ENCODE data around the gene ADCK2. TPM values are rescaled to one million over a fixed set of nuclear protein-coding genes. Genes with fewer than 3 reads are reported as not detected.

Gene ADCK2
- total and polyA plus RNA-seq, 4 donors: 10.4 to 27.0 (median 13.7) TPM

DNA sequence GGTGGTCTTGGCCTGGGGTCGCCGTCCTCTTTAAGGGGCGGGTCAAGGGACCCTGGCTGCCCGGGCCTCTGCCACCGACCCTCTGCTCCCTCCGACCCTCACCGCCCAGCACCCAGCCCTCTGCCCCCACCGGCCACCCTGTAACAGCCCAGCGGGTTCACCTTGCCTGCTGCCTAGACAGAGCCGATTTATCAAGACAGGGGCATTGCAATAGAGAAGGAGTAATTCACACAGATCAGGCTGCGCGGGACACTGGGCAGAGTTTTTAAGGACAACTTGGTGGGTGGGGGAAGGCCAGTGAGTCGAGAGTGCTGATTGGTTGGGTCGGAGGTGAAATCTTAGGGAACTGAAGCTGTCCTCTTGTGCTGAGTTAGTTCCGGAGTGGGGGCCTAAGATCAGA lies 779 bp upstream of the ADCK2 start:
- no peaks in the 10 kb centered on the region for H3K27me3 ChIP-seq (ENCODE audit: control insufficient read depth in 3 of 3, insufficient read depth in 3 of 3, low read length in 2 of 3)
- no peak overlapping the region for H3K27ac ChIP-seq (ENCODE audit: low read depth in 1 of 2, low read length in 1 of 2)
- H3K9ac ChIP-seq (ENCODE audit: insufficient read depth in 1 of 2, low read length in 2 of 2): no peak overlapping the region
- H3K9me3 ChIP-seq (ENCODE audit: control insufficient read depth in 4 of 4, insufficient read depth in 3 of 4, low read length in 3 of 4): no peaks in the 10 kb centered on the region
- H3K4me3 ChIP-seq: no peak overlapping the region
- H3K36me3 ChIP-seq (ENCODE audit: control insufficient read depth in 4 of 4, insufficient read depth in 4 of 4, low read length in 4 of 4): no peaks in the 10 kb centered on the region
- no peak for ATAC-seq (ENCODE audit: insufficient read depth, low FRiP score)
- 77 to 85% methylated on average over 15 of the region's 15 CpGs for WGBS, 2 donors
- TF ChIP-seq, protein P1, sequence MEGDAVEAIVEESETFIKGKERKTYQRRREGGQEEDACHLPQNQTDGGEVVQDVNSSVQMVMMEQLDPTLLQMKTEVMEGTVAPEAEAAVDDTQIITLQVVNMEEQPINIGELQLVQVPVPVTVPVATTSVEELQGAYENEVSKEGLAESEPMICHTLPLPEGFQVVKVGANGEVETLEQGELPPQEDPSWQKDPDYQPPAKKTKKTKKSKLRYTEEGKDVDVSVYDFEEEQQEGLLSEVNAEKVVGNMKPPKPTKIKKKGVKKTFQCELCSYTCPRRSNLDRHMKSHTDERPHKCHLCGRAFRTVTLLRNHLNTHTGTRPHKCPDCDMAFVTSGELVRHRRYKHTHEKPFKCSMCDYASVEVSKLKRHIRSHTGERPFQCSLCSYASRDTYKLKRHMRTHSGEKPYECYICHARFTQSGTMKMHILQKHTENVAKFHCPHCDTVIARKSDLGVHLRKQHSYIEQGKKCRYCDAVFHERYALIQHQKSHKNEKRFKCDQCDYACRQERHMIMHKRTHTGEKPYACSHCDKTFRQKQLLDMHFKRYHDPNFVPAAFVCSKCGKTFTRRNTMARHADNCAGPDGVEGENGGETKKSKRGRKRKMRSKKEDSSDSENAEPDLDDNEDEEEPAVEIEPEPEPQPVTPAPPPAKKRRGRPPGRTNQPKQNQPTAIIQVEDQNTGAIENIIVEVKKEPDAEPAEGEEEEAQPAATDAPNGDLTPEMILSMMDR (IDR thresholded peaks at IDR 0.05; ENCODE audit: control extremely low read depth, extremely low read depth): no peak
- H3K4me1 ChIP-seq (ENCODE audit: control insufficient read depth in 5 of 5, insufficient read depth in 5 of 5, low read length in 5 of 5): peaks cover 0 to 10% (median 3%) of the 10 kb centered on the region in 5 donors
- DNase-seq: no peak

DNA sequence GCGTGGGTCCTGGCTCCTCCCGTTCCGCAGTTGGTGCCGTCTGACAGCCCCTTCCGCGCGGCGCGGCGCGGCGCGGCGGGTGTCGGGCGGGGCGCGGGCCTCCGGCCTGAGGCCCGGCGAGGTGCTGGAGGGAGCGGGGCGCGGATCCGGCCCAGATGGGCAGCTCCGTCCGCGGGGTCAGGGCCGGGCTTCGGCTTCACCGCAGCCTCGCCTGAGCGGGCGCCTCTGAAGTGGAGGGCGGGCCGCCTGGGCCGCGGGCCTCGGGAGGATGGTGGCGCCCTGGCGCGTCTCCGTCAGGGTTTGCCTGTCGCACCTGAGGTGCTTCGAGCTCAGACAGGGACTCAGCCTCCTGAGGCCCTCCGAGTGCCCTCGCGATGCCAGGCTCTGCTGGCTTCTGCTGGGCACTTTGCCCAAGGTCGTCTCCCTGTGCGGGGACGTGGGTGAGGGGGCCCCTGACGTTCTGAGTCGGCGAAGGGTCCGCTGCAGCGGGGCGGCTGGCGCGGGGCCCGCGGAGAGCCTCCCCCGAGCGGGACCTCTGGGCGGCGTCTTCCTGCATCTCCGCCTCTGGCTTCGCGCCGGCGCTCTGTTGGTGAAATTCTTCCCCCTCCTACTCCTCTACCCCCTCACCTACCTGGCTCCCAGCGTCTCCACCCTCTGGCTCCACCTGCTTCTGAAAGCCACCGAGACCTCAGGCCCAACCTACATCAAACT lies 473 bp downstream of the ADCK2 start:
- 0% methylated on average over 43 to 72 of the region's 72 CpGs for WGBS, 2 donors
- ATAC-seq (ENCODE audit: insufficient read depth, low FRiP score) (peak; percentile 51), DNase-seq (peak; percentile 42 to 69 (median 57))
- Histone ChIP-seq H3K4me3 (peak overlapping the region; percentile 80), H3K9ac (ENCODE audit: insufficient read depth in 1 of 2, low read length in 2 of 2) (peak overlapping the region in 1 of 2 donors; percentile 21), H3K4me1 (ENCODE audit: control insufficient read depth in 5 of 5, insufficient read depth in 5 of 5, low read length in 5 of 5) (peaks cover 0 to 10% (median 3%) of the 10 kb centered on the region in 5 donors), H3K36me3 (ENCODE audit: control insufficient read depth in 4 of 4, insufficient read depth in 4 of 4, low read length in 4 of 4) (no peaks in the 10 kb centered on the region), H3K9me3 (ENCODE audit: control insufficient read depth in 4 of 4, insufficient read depth in 3 of 4, low read length in 3 of 4) (no peaks in the 10 kb centered on the region), H3K27ac (ENCODE audit: low read depth in 1 of 2, low read length in 1 of 2) (peak overlapping the region; percentile 86 to 91), H3K27me3 (ENCODE audit: control insufficient read depth in 3 of 3, insufficient read depth in 3 of 3, low read length in 2 of 3) (no peaks in the 10 kb centered on the region)
- TF ChIP-seq, protein P1 (IDR thresholded peaks at IDR 0.05; ENCODE audit: control extremely low read depth, extremely low read depth): no peak

GRCh38 chr7:140673774-140674155 lies 1.0 kb downstream of the ADCK2 start:
- Histone ChIP-seq H3K9ac (ENCODE audit: insufficient read depth in 1 of 2, low read length in 2 of 2) (no peak overlapping the region), H3K36me3 (ENCODE audit: control insufficient read depth in 4 of 4, insufficient read depth in 4 of 4, low read length in 4 of 4) (no peaks in the 10 kb centered on the region), H3K4me1 (ENCODE audit: control insufficient read depth in 5 of 5, insufficient read depth in 5 of 5, low read length in 5 of 5) (peaks cover 0 to 10% (median 3%) of the 10 kb centered on the region in 5 donors), H3K27me3 (ENCODE audit: control insufficient read depth in 3 of 3, insufficient read depth in 3 of 3, low read length in 2 of 3) (no peaks in the 10 kb centered on the region), H3K4me3 (peak overlapping the region; percentile 80), H3K9me3 (ENCODE audit: control insufficient read depth in 4 of 4, insufficient read depth in 3 of 4, low read length in 3 of 4) (no peaks in the 10 kb centered on the region), H3K27ac (ENCODE audit: low read depth in 1 of 2, low read length in 1 of 2) (peak overlapping the region; percentile 86 to 91)
- TF ChIP-seq, protein P1 (IDR thresholded peaks at IDR 0.05; ENCODE audit: control extremely low read depth, extremely low read depth): no peak
- WGBS, 2 donors: 37 to 50% methylated on average over 18 of the region's 18 CpGs
- DNase-seq: no peak
- ATAC-seq (ENCODE audit: insufficient read depth, low FRiP score): no peak

Measured in lung (tissue), 12 donors.